ENCODE measurements around the gene COPG1.
"Not testable (repeated sequence)": the region's sequence is repeated elsewhere in the genome, so short reads cannot be mapped to it uniquely, and the experiment has no call there.

COPG1 gene, protein sequence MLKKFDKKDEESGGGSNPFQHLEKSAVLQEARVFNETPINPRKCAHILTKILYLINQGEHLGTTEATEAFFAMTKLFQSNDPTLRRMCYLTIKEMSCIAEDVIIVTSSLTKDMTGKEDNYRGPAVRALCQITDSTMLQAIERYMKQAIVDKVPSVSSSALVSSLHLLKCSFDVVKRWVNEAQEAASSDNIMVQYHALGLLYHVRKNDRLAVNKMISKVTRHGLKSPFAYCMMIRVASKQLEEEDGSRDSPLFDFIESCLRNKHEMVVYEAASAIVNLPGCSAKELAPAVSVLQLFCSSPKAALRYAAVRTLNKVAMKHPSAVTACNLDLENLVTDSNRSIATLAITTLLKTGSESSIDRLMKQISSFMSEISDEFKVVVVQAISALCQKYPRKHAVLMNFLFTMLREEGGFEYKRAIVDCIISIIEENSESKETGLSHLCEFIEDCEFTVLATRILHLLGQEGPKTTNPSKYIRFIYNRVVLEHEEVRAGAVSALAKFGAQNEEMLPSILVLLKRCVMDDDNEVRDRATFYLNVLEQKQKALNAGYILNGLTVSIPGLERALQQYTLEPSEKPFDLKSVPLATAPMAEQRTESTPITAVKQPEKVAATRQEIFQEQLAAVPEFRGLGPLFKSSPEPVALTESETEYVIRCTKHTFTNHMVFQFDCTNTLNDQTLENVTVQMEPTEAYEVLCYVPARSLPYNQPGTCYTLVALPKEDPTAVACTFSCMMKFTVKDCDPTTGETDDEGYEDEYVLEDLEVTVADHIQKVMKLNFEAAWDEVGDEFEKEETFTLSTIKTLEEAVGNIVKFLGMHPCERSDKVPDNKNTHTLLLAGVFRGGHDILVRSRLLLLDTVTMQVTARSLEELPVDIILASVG

DNA sequence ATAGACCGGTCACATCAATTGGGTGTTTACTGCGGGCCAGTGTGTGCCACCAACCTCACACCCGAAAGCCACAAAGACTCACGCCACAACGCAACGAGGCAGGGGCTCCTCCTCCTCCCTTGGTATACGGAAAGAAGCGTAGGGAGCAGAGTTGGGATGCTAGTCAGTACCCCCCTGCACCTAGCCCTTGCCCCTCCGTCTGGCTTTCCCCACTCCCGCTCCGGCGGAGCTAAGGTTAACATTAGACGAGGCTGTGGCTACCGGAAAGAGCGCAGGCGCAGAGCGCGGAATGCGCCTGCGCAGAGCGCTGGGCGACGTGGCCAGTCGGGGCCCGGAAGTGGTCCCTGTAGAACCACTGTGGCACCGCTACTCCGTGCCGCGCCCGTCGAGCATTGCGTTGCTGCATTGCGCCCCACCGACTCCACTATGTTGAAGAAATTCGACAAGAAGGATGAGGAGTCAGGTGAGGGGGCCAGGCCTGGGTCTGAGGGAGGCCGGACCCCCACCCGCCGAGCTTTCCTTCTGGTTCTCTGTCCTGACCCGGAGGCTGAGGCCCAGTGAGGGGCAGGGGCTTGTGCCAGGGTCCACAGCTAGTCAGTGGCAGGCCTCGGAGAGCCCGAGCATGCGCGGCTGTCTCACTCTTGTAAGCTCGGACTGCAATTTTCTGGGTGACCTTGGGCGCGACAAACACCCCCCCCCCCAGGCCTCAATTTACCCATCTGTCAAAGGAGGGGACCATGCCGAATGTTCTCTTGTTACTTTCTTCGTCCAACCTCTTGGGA, at the start of gene COPG1:
TSS of gene COPG1 (plus strand) at position 323 of the 782 bp plus-strand sequence. CDS start at position 427, 104 bp downstream.
- DNase-seq = peak; percentile 83

DNA sequence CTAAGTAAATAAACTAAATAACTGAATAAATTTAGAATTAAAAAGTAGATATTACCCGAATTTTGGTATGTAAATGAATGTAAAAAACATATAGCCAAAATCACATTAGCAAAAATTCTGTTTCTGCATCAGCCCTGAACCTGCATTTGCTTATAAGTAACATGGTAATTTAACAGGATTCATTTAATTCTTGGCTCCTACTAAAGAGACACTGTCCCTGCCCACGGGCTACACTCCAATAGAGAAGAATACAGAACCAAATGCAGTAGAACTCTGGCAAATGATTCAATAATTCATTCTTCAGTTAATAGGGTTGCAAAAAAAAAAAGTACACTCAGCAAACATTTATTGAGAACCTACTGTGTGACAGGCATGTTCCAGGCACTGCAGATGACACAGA, 44.9 kb upstream of the COPG1 start:
- DNase-seq = no peak

DNA sequence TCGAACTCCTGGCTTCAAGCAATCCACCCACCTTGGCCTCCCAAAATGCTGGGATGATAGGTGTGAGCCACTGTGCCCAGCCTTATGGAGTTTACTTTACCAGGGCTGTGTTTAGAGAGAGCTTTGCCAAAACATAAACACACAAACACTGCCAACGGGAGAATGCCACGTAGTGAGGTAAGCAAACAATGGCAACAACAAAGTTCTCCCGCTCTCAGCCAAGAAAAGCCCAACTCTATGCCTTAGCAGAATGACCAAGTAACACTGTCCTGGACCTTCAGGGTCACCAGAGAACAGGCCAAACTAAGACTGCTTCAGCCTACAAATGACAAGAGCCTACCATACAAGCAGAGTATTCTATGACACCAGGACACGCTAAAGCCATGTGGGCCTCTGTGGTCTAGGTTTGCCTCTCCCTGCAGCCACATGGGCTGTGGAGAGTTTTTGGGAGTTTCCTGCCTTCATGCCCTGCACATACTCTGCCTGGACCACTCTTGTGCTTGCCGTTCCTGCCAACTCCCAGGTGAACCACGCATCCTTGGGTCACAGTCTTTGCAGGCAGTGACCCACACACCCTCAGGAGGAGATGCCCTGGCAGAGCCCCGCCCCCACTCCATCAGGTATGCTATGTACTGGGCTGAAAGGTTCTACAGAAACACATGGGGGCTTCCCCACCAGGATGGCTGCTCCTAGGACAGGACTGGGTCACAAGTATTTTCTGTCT, 44.1 kb upstream of the COPG1 start:
- no peak for DNase-seq

DNA sequence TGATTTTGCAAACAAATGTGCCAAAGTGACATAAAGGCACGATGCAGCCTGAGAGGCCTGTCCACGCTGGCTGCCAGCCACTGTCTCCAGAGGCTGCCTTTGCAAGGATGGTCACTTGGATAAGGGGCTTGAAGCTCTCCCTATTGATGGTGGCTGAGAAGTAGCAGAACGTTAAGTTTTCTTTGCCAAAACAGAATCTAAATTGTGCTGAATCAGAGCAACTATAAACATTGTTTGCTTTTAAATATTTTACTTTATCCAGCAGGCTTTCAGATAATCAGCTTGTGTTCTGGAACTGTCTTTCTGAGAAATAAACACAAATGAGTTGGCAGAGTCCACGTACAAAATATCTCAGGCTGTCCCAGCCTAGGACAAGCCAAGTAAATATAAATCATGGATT, 41.9 kb upstream of the COPG1 start:
- DNase-seq = no peak

DNA sequence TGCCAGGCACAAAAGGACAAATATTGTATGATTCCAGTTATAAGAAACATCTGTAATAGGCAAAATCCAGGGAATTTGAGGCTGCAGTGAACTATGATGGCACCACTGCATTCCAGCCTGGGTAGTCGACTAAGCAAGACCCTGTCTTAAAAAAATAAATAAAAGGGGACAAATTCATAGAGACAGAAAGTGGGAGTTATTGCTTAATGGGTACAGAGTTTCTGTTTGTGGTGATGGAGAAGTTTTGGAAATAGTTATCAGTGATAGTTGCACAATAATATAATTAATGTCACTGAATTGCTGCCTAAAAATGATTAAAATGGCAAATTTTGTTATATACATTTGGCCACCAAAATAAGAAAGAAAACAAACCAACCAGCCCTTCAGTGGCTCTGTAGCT, 38.1 kb upstream of the COPG1 start:
- DNase-seq = no peak

DNA sequence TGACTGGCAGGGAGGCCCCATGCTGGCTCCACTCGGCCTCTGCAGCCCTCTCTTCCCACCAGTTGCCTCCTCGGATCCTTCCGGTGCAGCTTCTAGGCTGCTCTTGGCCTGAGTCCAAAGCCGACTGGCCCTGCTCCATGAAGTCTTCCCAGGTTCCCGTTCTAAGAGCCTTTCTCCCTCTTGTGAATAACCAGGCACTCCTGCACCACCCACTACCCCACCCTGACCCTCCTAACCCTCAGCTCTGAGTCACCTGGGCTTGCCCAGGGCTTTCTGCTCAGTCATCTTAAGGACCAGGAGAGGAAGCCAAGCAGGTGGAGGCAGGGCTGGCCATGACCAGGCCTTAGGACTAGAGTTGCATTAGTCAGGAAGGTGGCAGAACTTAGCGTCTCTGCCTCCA, 37.6 kb upstream of the COPG1 start:
- DNase-seq = no peak

DNA sequence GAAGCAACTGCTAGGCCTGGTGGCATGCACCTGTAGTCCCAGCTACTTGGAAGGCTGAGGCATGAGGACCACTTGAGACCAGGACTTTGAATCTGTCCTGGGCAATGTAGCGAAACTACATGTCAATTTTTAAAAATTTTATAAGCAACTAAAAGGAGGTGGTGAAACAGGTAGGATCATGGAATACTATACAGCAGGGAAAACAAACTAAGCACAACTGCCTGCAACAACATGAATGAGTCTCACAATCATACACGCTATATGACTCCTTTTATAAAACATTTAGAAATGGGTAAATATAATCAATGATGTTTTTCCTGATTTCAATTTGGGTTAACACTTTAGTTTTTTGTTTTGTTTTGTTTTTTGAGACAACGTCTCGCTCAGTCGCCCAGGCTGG, 36.2 kb upstream of the COPG1 start:
- no peak for DNase-seq

DNA sequence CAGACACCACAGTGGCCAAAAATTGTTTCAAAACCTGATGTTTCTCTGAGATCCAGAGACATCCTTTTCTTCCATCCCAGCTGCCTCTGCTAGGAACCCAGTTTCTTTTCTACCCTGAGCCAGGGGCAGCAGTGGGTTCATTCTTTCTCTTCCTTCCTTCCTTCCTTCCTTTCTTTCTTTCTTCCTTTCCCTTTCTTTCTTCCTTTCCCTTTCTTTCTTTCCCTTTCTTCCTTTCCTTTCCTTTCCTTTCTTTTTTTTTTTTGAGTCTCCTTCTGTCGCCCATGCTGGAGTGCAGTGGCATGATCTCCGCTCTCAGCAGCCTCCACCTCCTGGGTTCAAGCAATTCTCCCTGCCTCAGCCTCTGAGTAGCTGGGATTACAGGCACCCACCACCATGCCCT, 30.7 kb upstream of the COPG1 start:
- no peak for DNase-seq

DNA sequence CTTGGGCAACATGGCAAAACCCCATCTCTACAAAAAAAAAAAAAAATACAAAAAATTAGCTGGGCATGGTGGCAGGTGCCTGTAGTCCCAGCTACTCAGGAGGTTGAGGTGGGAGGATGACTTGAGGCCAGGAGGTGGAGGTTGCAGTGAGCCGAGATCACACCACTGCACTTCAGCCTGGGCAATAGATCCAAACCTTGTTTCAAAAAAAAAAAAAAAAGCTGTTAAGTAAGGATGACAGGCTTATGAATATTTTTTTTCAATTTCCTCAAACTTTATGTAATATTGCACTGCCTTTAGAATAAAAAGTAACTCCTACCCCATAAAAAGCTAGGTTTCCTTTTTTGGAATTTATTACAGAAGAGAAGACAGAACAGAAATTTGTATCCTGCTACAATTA, 25.0 kb upstream of the COPG1 start:
- not testable (repeated sequence) for DNase-seq

DNA sequence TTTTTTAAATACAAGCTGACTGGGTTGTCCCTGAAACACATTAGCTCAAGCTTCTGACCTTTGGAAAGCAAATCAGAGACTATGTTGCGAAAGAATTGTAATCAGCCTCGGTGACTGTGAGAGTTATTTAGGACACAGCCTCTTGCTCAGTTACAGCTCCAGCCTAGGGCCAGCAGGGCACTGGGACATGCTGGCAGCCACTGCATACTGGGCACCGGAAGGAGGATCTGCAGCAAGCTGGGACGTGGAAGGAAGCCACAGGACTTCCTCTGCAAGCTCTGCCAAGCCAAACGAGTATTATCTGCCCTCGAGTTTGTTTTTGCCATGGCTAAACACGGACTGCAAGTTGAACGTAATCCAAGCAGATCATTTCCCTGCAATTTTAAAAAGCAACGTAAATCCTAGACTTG, 24.4 kb upstream of the COPG1 start:
- no peak for DNase-seq

DNA sequence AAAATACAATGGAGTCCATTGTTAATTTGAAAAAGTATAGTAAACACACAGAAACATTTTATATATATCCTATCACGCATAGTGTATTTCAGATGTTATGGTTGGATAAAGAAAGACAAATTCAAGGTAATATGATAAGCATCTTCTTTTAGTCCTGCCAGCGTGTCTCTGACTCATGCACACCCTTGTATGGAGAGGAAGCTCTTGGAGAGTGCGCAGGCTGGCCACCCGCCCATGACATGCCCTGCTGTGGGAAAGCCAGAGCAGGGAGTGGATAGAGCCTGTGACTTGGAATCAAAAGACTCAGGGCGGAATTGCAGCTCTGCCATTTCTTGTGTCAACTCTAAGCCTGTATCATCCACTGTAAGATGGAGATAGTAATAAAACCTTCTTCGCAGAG, 23.0 kb upstream of the COPG1 start:
- no peak for DNase-seq

DNA sequence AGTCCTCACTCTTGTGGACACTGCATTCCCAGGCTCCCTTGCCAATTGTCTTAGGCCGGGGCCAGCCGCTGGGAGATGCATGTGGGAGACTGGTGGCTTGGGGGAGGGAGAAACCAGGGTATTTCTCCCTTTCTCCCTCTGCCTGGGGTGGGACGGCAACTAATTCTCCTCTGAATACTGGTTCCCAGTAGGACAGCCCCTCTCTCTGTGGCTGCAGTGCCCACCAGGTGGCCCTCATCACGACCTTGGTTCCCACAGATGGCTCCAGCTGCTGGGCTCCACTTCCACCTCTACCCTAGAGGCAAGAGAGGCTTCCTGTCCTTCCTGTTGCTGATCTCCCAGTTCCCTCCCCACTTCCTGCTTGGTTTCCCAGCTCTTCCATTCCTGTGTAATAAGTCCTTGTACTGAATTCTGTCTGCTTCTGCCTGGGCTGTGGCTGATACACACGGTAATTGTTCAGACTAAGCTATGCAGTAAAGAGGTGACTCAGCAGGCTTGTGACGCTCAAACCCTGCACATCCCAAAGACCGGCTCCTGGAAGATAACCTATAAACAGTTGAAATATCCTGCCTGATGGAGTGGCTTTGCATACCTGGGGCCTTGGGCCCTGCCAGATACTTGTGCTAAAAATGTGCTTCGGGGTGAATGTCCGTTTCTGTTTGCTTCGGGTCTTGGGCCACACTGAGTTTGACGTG, 20.4 kb upstream of the COPG1 start:
- no peak for DNase-seq

DNA sequence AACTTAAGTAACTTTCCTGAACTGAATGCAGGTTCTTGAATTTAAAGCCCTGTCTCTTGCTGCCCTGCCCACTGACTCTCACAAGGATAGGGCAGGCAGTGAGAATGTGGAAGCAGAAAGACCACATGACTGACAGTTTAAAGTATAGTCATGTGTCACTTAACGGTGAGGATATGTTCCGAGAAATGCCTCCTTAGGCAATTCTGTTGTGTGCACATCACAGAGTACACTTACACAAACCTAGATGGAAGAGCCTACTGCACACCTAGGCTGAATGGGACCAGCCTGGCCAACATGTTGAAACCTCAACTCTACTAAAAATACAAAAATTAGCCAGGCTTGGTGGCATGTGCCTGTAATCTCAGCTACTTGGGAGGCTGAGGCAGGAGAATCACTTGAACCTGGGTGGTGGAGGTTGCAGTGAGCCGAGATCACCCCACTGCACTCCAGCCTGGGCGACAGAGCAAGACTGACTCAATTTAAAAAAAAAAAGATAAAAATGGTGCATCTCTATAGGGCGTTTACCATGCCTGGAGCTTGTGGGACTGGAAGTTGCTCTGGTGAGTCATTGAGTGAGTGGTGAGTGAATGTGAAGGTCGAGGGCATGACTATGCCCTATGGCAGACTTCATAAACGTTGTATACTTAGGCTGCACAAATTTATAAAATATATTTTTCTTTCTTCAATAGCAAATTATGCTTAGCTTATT, 18.9 kb upstream of the COPG1 start:
- DNase-seq = no peak

DNA sequence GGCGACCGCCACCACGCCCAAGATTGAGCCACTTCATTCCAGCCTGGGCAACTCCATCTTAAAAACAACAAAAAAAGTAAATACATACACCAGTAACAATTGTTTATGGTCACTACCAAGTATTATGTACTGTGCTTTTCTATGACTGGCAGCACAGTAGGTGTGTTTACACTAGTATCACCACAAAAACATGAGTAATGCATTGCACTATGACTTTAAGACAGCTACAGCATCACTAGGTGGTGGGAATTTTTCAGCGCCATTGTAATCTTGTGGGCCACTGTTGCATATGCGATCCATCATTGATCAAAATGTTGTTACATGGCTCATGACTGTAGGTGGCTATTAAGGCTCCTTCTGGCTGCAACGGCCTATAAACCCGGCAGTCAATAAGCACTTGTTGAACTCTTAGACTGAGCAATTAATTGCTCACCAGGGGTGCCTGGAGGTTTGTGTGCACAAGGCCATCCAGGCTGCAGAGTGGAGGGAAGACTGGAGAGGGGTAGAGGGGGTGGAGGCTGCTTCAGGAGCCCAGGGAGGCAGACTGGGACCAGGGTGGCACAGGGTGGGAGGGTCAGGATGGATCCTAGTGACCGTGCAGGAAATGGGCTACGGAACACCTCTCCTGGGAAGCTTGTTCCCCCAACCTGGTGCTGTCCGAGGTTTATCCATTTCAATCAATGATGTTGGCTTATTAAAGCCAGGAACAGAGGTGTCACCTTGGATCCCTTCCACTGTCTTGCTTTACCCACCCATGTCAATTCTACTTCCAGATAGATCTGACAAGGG, 17.9 kb upstream of the COPG1 start:
- no peak for DNase-seq

DNA sequence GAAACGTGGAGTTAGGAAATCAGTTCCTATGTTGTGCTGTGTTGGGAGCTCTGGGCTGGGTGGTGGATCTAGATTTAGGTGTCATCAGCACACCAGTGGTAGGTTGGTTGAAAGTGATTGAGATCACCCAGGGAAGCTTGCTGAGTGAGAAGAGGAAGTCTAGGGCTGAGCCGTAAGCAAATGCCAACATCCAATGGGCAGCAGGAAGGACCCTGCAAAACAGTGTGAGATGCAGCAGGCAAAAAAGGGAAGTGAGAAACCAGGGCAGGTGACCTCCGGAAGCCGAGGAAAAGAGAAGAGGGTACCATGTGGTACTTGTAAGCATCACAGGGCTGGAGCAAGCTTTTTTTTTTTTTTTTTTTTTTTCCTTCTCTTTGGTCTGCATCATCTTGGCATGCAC, 15.9 kb upstream of the COPG1 start:
- DNase-seq = no peak

DNA sequence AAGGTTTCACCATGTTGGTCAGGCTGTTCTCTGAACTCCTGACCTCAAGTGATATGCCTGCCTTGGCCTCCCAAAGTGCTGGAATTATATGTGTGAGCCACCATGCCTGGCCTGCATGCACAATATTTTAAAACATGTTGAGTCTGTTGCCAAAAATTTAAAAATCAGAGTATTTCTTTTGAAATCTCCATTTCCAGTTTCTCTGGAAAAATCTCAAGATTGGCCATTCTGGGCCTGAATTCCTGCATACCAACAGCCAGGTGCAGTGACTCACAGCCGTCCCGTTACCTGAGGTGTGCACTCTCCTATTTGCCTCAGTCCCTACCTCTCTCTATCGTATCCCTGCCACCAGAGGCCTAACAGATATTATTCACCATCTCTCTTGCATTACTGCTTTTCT, 15.0 kb upstream of the COPG1 start:
- no peak for DNase-seq

DNA sequence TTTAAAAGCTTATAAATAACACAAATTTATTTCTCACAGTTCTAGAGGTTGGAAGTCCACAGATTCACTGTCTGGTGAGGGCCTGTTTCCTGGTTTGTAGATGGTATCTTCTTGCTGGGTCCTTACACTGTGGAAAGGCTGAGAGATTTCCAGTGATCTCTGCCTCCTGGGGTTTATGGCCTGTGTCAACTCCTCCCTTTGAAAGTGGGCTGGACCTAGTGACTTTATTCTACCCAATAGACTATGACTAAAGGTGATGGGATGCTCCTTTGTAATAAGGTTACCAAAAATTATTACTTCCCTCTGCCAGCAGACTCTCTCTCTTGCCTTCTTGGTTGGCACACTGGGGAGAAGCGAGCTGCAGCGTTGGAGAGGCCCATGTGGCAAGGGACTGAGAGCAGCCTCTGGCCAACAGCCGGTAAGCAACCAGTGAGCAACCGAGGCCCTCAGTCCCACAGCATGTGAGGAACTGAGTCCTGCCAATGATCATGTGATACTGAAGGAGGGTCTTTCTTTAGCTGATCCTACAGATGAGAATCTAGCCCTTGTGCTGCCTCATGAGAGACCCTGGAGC, 14.0 kb upstream of the COPG1 start:
- DNase-seq = no peak

DNA sequence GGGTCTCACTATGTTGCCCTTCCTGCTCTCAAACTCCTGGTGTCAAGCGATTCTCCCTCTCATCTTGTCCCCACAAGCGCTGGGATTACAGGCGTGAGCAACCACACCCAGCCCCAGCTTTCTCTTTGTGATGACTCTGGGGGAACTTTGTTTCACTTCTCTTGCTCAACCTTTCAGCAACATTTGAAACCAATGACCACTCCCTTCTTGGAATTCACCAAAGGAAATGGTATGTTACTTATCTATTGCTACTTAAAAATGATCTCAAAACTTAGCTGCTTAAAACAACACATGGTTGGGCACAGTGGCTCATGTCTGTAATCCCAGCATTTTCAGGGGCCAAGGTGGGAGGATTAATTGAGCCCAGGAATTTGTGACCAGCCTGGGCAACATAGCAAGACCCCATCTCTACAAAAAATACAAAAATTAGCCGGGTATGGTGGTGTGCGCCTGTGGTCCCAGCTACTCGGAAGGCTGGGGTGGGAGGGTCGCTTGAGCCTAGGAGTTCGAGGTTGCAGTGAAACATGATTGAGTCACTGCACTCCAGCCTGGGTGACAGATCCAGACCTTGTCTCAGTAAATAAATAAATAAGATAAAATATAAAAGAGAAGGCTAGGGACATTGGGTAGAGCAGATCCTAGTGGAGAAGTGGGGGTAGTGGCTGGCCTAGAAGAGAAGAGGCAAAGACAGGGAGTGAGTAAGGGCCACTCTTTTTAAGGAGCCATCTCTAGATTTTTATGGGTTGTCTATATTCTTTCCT, 10.3 kb upstream of the COPG1 start:
- DNase-seq = no peak

DNA sequence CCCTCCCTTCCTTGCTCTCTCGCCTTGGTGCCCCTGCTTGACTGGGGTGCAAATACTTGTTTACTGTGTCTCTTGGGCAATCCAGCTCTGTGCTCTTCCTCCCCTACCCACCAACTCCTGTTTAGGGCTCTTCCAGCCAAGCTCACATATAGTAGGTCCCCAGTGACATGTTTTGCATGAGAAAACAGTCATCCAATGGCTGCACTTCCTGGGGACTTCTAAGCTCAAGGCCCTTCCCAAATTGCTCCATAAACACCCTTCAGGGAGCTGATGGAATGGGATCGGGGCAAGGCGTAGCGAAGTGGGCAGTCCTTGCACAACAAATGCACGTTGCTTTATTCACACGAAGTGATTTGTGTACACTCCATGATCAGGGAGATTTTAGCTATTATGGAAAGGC, 9.4 kb upstream of the COPG1 start:
- DNase-seq = no peak
